B cell (primary cell): ENCODE data around the gene ZC3H7B. TPM values are rescaled to one million over a fixed set of nuclear protein-coding genes. Genes with fewer than 3 reads are reported as not detected.

Experiments used
- ATAC-seq: fragments of 200-7000 bp; cut with Tn5 transposase; one replicate; pipeline ENCODE4 v1.10.0; 2021; ENCODE audit warnings: low read depth, mild to moderate bottlenecking, moderate number of reproducible peaks, moderate library complexity
- CTCF ChIA-PET: fragments of 350-600 bp; sonication (Branson Sonifier 250); formaldehyde crosslinking; loops from one replicate; lab custom pipeline; 2021; ENCODE audit warnings: antibody characterized with exemption, inconsistent platforms; lab: Charles Lee
- POLR2A ChIA-PET: fragments of 350-600 bp; sonication (Branson Sonifier 250); formaldehyde crosslinking; loops from one replicate; lab custom pipeline; 2021; ENCODE audit warnings: antibody characterized with exemption; lab: Charles Lee
- DNase-seq: peaks from one replicate; pipeline ENCODE4 v3.0.0; 2013
- H2AFZ ChIP-seq: 2 replicates; pipeline ENCODE4 v1.6.1; 2012; ENCODE audit warnings: mild to moderate bottlenecking, low read depth, low read length; ENCODE audit not compliant: insufficient read depth, poor library complexity, severe bottlenecking
- H3K27ac ChIP-seq, 2 donors: 1 replicate in 1 of 2; 2 replicates in 1 of 2; pipeline ENCODE4 v1.5.1; 2012 to 2013; ENCODE audit warnings: low read length in 2 of 2, mild to moderate bottlenecking in 2 of 2, moderate library complexity in 1 of 2
- H3K27me3 ChIP-seq, 4 experiments: fragments of 200-600 bp in 1 of 4; sonication (generic) in 1 of 4; replicated peaks in 1 of 4; 1 replicate in 2 of 4; 2 replicates in 2 of 4; pipeline versions ENCODE4 v1.6.1 to v1.7.0; 2013 to 2016; ENCODE audit warnings: low read length in 3 of 4, mild to moderate bottlenecking in 2 of 4, mixed read lengths in 1 of 4, moderate library complexity in 1 of 4; ENCODE audit not compliant: insufficient read depth in 4 of 4, control insufficient read depth in 3 of 4; ENCODE audit errors: control extremely low read depth in 1 of 4
- H3K36me3 ChIP-seq, 2 experiments: replicated peaks in 1 of 2; 1 replicate in 1 of 2; 2 replicates in 1 of 2; pipeline versions ENCODE4 v1.6.1 to v1.7.1; 2013; ENCODE audit warnings: low read length in 1 of 2; ENCODE audit not compliant: insufficient read depth in 2 of 2, control insufficient read depth in 1 of 2; ENCODE audit errors: control extremely low read depth in 1 of 2, extremely low read depth in 1 of 2
- H3K4me1 ChIP-seq, 2 donors: fragments of 200-600 bp in 1 of 2; sonication (generic) in 1 of 2; 1 replicate in 1 of 2; 2 replicates in 1 of 2; pipeline versions ENCODE4 v1.5.1 to v1.6.1; 2013 to 2017; ENCODE audit warnings: low read length in 2 of 2; ENCODE audit not compliant: control insufficient read depth in 2 of 2, insufficient read depth in 2 of 2
- H3K4me2 ChIP-seq: replicated peaks from 2 replicates; pipeline ENCODE3; 2012; ENCODE audit warnings: mild to moderate bottlenecking, low read depth, low read length; ENCODE audit not compliant: poor library complexity, severe bottlenecking
- H3K4me3 ChIP-seq, 5 experiments: fragments of 200-600 bp in 1 of 5; sonication (generic) in 1 of 5; 1 replicate in 3 of 5; 2 replicates in 2 of 5; pipeline versions ENCODE4 v1.5.1 to v1.7.0; 2011 to 2016; ENCODE audit warnings: low read length in 4 of 5, mild to moderate bottlenecking in 4 of 5, low read depth in 2 of 5, control low read depth in 1 of 5, moderate library complexity in 1 of 5; ENCODE audit not compliant: insufficient read depth in 1 of 5; ENCODE audit errors: control extremely low read depth in 1 of 5, extremely low read depth in 1 of 5
- H3K79me2 ChIP-seq: fragments of 200-600 bp; sonication (generic); one replicate; pipeline ENCODE4 v1.6.0; 2016; ENCODE audit warnings: low read length; ENCODE audit not compliant: control insufficient read depth, insufficient read depth
- H3K9ac ChIP-seq: fragments of 200-600 bp; sonication (generic); 2 replicates; pipeline ENCODE4 v1.6.1; 2017; ENCODE audit warnings: mild to moderate bottlenecking, low read length, moderate library complexity
- H3K9me3 ChIP-seq, 3 donors: one replicate each; pipeline versions ENCODE4 v1.6.1 to v1.7.1; 2013; ENCODE audit warnings: low read length in 2 of 3; ENCODE audit not compliant: control insufficient read depth in 2 of 3, insufficient read depth in 1 of 3; ENCODE audit errors: control extremely low read depth in 1 of 3
- H4K20me1 ChIP-seq: 2 replicates; pipeline ENCODE4 v1.6.0; 2012; ENCODE audit warnings: mild to moderate bottlenecking, low read length; ENCODE audit not compliant: insufficient read depth, control insufficient read depth, poor library complexity, severe bottlenecking
- H3K27ac Mint-ChIP-seq: one replicate; pipeline ENCODE4 v1.8.0; 2021; ENCODE audit warnings: mixed read lengths
- H3K27me3 Mint-ChIP-seq: one replicate; pipeline ENCODE4 v1.8.0; 2021; ENCODE audit warnings: mixed read lengths
- H3K4me1 Mint-ChIP-seq: one replicate; pipeline ENCODE4 v1.8.0; 2021; ENCODE audit warnings: mixed read lengths
- H3K4me3 Mint-ChIP-seq: one replicate; pipeline ENCODE4 v1.8.0; 2021; ENCODE audit warnings: mixed read lengths
- H3K9me3 Mint-ChIP-seq: one replicate; pipeline ENCODE4 v1.8.0; 2022; ENCODE audit warnings: mixed read lengths; ENCODE audit not compliant: insufficient read depth
- EZH2 ChIP-seq: IDR thresholded peaks from 2 replicates; pipeline ENCODE4 v1.6.1; 2012; ENCODE audit warnings: borderline replicate concordance, low read depth, mild to moderate bottlenecking, moderate library complexity, low read length; ENCODE audit not compliant: insufficient read depth, poor library complexity, severe bottlenecking
- WGBS: methylation state at CpG from one replicate; pipeline ENCODE4 v1.1.5; 2013; ENCODE audit warnings: missing lambda C conversion rate; ENCODE audit not compliant: insufficient coverage; 5-methylcytosine and 5-hydroxymethylcytosine counted together
- intact Hi-C: fragments of 100-400 bp; cut with micrococcal nuclease; formaldehyde crosslinking; loops from one replicate; pipeline ENCODE4 v1.10.0; 2022
- polyA plus RNA-seq: library from polyadenylated mRNA; depleted of rRNA; stranded (reverse); fragments of >200 nt; gene quantifications from 2 replicates; pipeline ENCODE4 v1.2.3, GENCODE V29; 2012
- total RNA-seq, 2 donors: library from RNA; stranded (reverse); fragments of 120-200 nt in 1 of 2; gene quantifications; 1 replicate in 1 of 2; 2 replicates in 1 of 2; pipeline versions ENCODE4 v1.2.3 to v1.2.4, GENCODE V29; 2013 to 2022
- TF ChIP-seq, protein P1 (sequence below): fragments of 200-600 bp; IDR thresholded peaks from one replicate; pipeline ENCODE4 v1.8.0; 2022; ENCODE audit warnings: antibody characterized with exemption, mild to moderate bottlenecking

The ZC3H7B gene
- total and polyA plus RNA-seq, 2 donors (not counting 1 experiment from before 2014, with no cell fraction given), result 29.8 to 41.9 TPM

DNA sequence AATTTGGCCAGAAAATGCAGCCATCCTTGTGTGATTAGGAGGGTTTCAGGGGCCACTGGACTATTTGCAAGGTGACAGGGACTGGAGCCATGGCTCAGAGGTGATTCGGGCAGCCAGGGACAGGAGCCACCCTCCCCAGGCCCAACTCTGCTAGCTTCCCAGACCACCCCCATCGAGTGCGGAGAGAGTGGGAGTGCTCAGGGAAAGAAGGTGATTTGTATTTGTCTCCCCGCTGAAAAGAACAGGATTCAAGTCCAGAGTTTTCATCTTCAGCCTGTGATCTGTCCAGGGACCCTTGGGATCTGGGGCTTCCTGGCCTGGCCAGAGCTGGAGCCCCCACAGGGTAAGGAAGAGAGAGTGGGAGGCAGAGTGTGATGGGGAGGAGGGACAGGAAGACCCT, 58.1 kb downstream of the ZC3H7B start:
- Histone ChIP-seq H4K20me1 (no peaks in the 10 kb centered on the region), H3K4me1 (no peaks in the 10 kb centered on the region), H3K9me3 (no peaks in the 10 kb centered on the region), H2AFZ (no peak overlapping the region), H3K9ac (no peak overlapping the region), H3K4me2 (no peak overlapping the region), H3K36me3 (peaks cover 0 to 33% of the 10 kb centered on the region in 2 experiments), H3K27ac (no peak overlapping the region), H3K27me3 (no peaks in the 10 kb centered on the region), H3K79me2 (no peaks in the 10 kb centered on the region), H3K4me3 (no peak overlapping the region)
- Mint-ChIP-seq H3K9me3 (no peaks in the 10 kb centered on the region), H3K4me1 (no peaks in the 10 kb centered on the region), H3K4me3 (no peak overlapping the region), H3K27me3 (no peaks in the 10 kb centered on the region), H3K27ac (no peak overlapping the region)
- intact Hi-C loops, result no loop called here
- 100% methylated on average over 3 of the region's 4 CpGs for WGBS
- DNase-seq (no peak), ATAC-seq (no peak)
- TF ChIP-seq, protein P1, sequence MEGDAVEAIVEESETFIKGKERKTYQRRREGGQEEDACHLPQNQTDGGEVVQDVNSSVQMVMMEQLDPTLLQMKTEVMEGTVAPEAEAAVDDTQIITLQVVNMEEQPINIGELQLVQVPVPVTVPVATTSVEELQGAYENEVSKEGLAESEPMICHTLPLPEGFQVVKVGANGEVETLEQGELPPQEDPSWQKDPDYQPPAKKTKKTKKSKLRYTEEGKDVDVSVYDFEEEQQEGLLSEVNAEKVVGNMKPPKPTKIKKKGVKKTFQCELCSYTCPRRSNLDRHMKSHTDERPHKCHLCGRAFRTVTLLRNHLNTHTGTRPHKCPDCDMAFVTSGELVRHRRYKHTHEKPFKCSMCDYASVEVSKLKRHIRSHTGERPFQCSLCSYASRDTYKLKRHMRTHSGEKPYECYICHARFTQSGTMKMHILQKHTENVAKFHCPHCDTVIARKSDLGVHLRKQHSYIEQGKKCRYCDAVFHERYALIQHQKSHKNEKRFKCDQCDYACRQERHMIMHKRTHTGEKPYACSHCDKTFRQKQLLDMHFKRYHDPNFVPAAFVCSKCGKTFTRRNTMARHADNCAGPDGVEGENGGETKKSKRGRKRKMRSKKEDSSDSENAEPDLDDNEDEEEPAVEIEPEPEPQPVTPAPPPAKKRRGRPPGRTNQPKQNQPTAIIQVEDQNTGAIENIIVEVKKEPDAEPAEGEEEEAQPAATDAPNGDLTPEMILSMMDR, result no peak
- no peak for TF ChIP-seq EZH2
- ChIA-PET POLR2A (interaction anchor here (0.5 kb wide), 1 partner anchor 22 kb away, joined by 3 read pairs; no protein-coding TSS in a partner anchor), CTCF (no interaction called here)

GRCh38 chr22:41360126-41360525, 58.8 kb downstream of the ZC3H7B start:
- ChIA-PET CTCF (no interaction called here), POLR2A (no interaction called here)
- Histone ChIP-seq H3K9me3 (no peaks in the 10 kb centered on the region), H3K4me3 (no peak overlapping the region), H4K20me1 (no peaks in the 10 kb centered on the region), H3K9ac (no peak overlapping the region), H3K79me2 (no peaks in the 10 kb centered on the region), H3K36me3 (peaks cover 0 to 26% of the 10 kb centered on the region in 2 experiments), H3K4me2 (no peak overlapping the region), H3K27ac (no peak overlapping the region), H3K27me3 (no peaks in the 10 kb centered on the region), H3K4me1 (no peaks in the 10 kb centered on the region), H2AFZ (no peak overlapping the region)
- no peaks in the 10 kb centered on the region for H3K27me3 Mint-ChIP-seq
- DNase-seq, result no peak
- no peak overlapping the region for H3K27ac Mint-ChIP-seq
- H3K4me1 Mint-ChIP-seq, result no peaks in the 10 kb centered on the region
- H3K9me3 Mint-ChIP-seq, result no peaks in the 10 kb centered on the region
- H3K4me3 Mint-ChIP-seq, result no peak overlapping the region
- WGBS, result 96% methylated on average over 11 of the region's 11 CpGs
- intact Hi-C loops, result no loop called here
- ATAC-seq, result no peak
- TF ChIP-seq, protein P1, result no peak
- no peak for TF ChIP-seq EZH2
